HepG2 (cell line): ENCODE measurements around the gene CADPS.

Experiments
- CTCF ChIP-seq: sonication (generic); formaldehyde crosslinking; IDR thresholded peaks from 2 replicates; pipeline ENCODE4 v1.5.0; 2020; ENCODE audit warnings: mild to moderate bottlenecking, missing genetic modification reagents, moderate library complexity
- FOXA3 ChIP-seq: IDR thresholded peaks from 2 replicates; pipeline ENCODE4 v1.6.1; 2016; ENCODE audit warnings: missing genetic modification reagents, missing compliant biosample characterization
- HDAC1 ChIP-seq: sonication (generic); formaldehyde crosslinking; IDR thresholded peaks from 2 replicates; pipeline ENCODE4 v1.5.1; 2020; ENCODE audit warnings: mild to moderate bottlenecking, missing genetic modification reagents
- POLR2A ChIP-seq, 2 experiments: IDR thresholded peaks; 2 replicates each; pipeline ENCODE4 v1.6.1; 2011; ENCODE audit warnings: low read depth in 2 of 2, low read length in 2 of 2, mild to moderate bottlenecking in 1 of 2, moderate library complexity in 1 of 2; ENCODE audit not compliant: insufficient read depth in 1 of 2
- REST ChIP-seq, 2 experiments: IDR thresholded peaks; 2 replicates each; pipeline ENCODE4 v1.6.1; 2011 to 2012; ENCODE audit warnings: low read length in 2 of 2, borderline replicate concordance in 1 of 2, low read depth in 1 of 2, mild to moderate bottlenecking in 1 of 2, moderate library complexity in 1 of 2
- YY1 ChIP-seq: IDR thresholded peaks from 2 replicates; pipeline ENCODE4 v1.6.1; 2011; ENCODE audit warnings: low read length, low read depth, moderate library complexity, mild to moderate bottlenecking; ENCODE audit not compliant: insufficient read depth, insufficient replicate concordance

- TF ChIP-seq YY1, result no peak
- TF ChIP-seq REST (IDR thresholded peaks at IDR 0.05; ENCODE audit: borderline replicate concordance in 1 of 2, low read depth in 1 of 2, low read length in 2 of 2), result no peak
- no peak for TF ChIP-seq FOXA3 (CRISPR knock-in tag)
- no peak for TF ChIP-seq CTCF (CRISPR knock-in tag)
- no peak for TF ChIP-seq HDAC1 (CRISPR knock-in tag)
- TF ChIP-seq POLR2A (IDR thresholded peaks at IDR 0.05; ENCODE audit: insufficient read depth in 1 of 2, low read depth in 2 of 2, low read length in 2 of 2), result no peak
These were observed 186.4 kb downstream of the CADPS start for GRCh38 chr3:62688812-62689211.
